Thoracic aorta (tissue), 2 donors: ENCODE results near the gene KY. TPM values are rescaled to one million over a fixed set of nuclear protein-coding genes. Genes with fewer than 3 reads are reported as not detected.

Experiments
- ATAC-seq: fragments of 150-250 bp; one replicate; pipeline ENCODE4 v1.8.0; 2017; ENCODE audit warnings: low read depth; ENCODE audit not compliant: insufficient number of reproducible peaks, low FRiP score
- DNase-seq: peaks from one replicate; pipeline ENCODE4 v3.0.0-alpha.2; 2020; ENCODE audit warnings: low spot score
- H3K27ac ChIP-seq, 2 donors: fragments of 200-600 bp; sonication (generic); 1 replicate in 1 of 2; 2 replicates in 1 of 2; pipeline ENCODE4 v1.5.1; 2016; ENCODE audit warnings: mild to moderate bottlenecking in 2 of 2, moderate library complexity in 2 of 2
- H3K27me3 ChIP-seq: fragments of 200-600 bp; sonication (generic); replicated peaks from 2 replicates; pipeline ENCODE4 v1.6.0; 2016; ENCODE audit warnings: mild to moderate bottlenecking; ENCODE audit not compliant: insufficient read depth
- H3K36me3 ChIP-seq: fragments of 200-600 bp; sonication (generic); one replicate; pipeline ENCODE4 v1.5.1; 2016
- H3K4me1 ChIP-seq, 2 donors: fragments of 200-600 bp; sonication (generic); 1 replicate in 1 of 2; 2 replicates in 1 of 2; pipeline versions ENCODE4 v1.5.1 to v1.6.0; 2016; ENCODE audit warnings: low read depth in 2 of 2, mild to moderate bottlenecking in 1 of 2; ENCODE audit not compliant: control insufficient read depth in 1 of 2
- H3K4me3 ChIP-seq: fragments of 200-600 bp; sonication (generic); 2 replicates; pipeline ENCODE4 v1.5.1; 2016; ENCODE audit warnings: mild to moderate bottlenecking
- H3K9me3 ChIP-seq: fragments of 200-600 bp; sonication (generic); 2 replicates; pipeline ENCODE4 v1.5.1; 2016
- total RNA-seq, 2 donors: library from RNA; depleted of rRNA; stranded (reverse); fragments of >200 nt; gene quantifications; one replicate each; pipeline versions ENCODE4 v1.1.0 to v1.2.3, GENCODE V29; 2016
- TF ChIP-seq, protein P1 (sequence below): fragments of 200-600 bp; sonication (generic); IDR thresholded peaks from one replicate; pipeline ENCODE4 v1.5.1; 2019; ENCODE audit warnings: antibody characterized with exemption

KY gene
- total RNA-seq, 2 donors from 2014 or later = 1.3 to 2.6 TPM

- no peaks in the 10 kb centered on the region for H3K9me3 ChIP-seq
- ATAC-seq (no peak), DNase-seq (no peak)
Observed at GRCh38 chr3:134640872-134641470, 9.9 kb downstream of the KY start.

GRCh38 chr3:134640378-134640777 is 10.4 kb downstream of the KY start:
- TF ChIP-seq, protein P1, sequence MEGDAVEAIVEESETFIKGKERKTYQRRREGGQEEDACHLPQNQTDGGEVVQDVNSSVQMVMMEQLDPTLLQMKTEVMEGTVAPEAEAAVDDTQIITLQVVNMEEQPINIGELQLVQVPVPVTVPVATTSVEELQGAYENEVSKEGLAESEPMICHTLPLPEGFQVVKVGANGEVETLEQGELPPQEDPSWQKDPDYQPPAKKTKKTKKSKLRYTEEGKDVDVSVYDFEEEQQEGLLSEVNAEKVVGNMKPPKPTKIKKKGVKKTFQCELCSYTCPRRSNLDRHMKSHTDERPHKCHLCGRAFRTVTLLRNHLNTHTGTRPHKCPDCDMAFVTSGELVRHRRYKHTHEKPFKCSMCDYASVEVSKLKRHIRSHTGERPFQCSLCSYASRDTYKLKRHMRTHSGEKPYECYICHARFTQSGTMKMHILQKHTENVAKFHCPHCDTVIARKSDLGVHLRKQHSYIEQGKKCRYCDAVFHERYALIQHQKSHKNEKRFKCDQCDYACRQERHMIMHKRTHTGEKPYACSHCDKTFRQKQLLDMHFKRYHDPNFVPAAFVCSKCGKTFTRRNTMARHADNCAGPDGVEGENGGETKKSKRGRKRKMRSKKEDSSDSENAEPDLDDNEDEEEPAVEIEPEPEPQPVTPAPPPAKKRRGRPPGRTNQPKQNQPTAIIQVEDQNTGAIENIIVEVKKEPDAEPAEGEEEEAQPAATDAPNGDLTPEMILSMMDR = no peak
- H3K36me3 ChIP-seq = no peaks in the 10 kb centered on the region
- H3K27me3 ChIP-seq = no peaks in the 10 kb centered on the region
- ATAC-seq (no peak), DNase-seq (no peak)
- H3K4me3 ChIP-seq = no peak overlapping the region
- H3K9me3 ChIP-seq = no peaks in the 10 kb centered on the region
- no peaks in the 10 kb centered on the region for H3K4me1 ChIP-seq
- no peak overlapping the region for H3K27ac ChIP-seq

More at GRCh38 chr3:134640872-134641470, 9.9 kb downstream of the KY start:
- H3K27me3 ChIP-seq = no peaks in the 10 kb centered on the region
- TF ChIP-seq, protein P1 = no peak
- H3K27ac ChIP-seq = no peak overlapping the region
- H3K4me1 ChIP-seq = no peaks in the 10 kb centered on the region
- no peak overlapping the region for H3K4me3 ChIP-seq
- H3K36me3 ChIP-seq = no peaks in the 10 kb centered on the region

- H3K36me3 ChIP-seq = no peaks in the 10 kb centered on the region
- no peaks in the 10 kb centered on the region for H3K9me3 ChIP-seq
- no peak overlapping the region for H3K27ac ChIP-seq
- DNase-seq (no peak), ATAC-seq (no peak)
- H3K27me3 ChIP-seq = no peaks in the 10 kb centered on the region
- TF ChIP-seq, protein P1 = no peak
- H3K4me3 ChIP-seq = no peak overlapping the region
- no peaks in the 10 kb centered on the region for H3K4me1 ChIP-seq
Observed at GRCh38 chr3:134638385-134639030, 12.3 kb downstream of the KY start.

DNA sequence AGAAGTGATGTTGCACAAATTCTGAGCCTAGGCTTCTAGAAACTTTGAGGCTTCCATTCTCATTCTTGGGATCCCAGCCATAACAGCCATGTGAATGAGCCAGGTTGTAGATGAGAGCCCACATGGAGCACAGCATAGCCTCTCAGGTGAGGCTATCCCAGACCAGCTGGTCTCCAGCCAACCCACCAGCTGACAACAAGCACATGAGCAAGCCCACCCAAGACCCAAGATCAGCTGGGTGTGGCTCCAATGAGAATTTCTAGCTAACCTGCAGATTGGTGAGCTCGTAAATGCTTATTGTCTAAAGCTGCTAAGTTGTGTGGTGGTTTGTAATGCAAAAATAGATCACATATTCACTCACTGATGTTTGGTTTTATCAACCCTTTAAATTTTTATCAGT is 14.4 kb downstream of the KY start:
- H3K4me1 ChIP-seq = no peaks in the 10 kb centered on the region
- TF ChIP-seq, protein P1 = no peak
- H3K36me3 ChIP-seq = no peaks in the 10 kb centered on the region
- H3K9me3 ChIP-seq = no peaks in the 10 kb centered on the region
- no peak overlapping the region for H3K27ac ChIP-seq
- no peaks in the 10 kb centered on the region for H3K27me3 ChIP-seq
- DNase-seq = no peak
- ATAC-seq = no peak
- no peak overlapping the region for H3K4me3 ChIP-seq

DNA sequence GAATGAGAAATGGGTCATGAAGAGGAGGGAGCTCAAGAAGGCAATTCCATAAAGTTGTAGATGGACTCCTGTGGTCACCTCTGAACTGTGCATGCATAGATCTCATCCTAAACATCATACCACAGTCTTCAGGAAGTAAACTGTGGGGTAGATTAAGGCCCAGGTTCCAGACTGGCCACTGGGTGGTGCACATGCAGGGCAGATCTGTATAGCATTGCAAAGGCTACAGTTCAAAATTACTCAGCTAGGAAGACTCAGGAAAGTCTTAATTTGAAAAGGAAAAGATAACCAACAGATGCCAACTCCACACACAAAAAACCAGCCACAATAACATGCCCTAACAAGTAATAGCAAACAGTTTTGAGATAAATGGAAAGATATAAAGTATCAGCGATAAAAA is 20.3 kb downstream of the KY start:
- Histone ChIP-seq H3K27me3 (no peaks in the 10 kb centered on the region), H3K27ac (no peak overlapping the region), H3K4me3 (no peak overlapping the region), H3K9me3 (peaks cover 14% of the 10 kb centered on the region), H3K4me1 (no peaks in the 10 kb centered on the region), H3K36me3 (no peaks in the 10 kb centered on the region)
- TF ChIP-seq, protein P1 = no peak
- ATAC-seq = no peak
- DNase-seq = no peak
